Inflammatory macrophage treated with lipopolysaccharide for 4 hours (primary cell): ENCODE results near the gene EPHA1.

Experiments used
- DNase-seq: peaks from one replicate; pipeline ENCODE4 v3.0.0-alpha.2; 2020

Gene EPHA1

DNA sequence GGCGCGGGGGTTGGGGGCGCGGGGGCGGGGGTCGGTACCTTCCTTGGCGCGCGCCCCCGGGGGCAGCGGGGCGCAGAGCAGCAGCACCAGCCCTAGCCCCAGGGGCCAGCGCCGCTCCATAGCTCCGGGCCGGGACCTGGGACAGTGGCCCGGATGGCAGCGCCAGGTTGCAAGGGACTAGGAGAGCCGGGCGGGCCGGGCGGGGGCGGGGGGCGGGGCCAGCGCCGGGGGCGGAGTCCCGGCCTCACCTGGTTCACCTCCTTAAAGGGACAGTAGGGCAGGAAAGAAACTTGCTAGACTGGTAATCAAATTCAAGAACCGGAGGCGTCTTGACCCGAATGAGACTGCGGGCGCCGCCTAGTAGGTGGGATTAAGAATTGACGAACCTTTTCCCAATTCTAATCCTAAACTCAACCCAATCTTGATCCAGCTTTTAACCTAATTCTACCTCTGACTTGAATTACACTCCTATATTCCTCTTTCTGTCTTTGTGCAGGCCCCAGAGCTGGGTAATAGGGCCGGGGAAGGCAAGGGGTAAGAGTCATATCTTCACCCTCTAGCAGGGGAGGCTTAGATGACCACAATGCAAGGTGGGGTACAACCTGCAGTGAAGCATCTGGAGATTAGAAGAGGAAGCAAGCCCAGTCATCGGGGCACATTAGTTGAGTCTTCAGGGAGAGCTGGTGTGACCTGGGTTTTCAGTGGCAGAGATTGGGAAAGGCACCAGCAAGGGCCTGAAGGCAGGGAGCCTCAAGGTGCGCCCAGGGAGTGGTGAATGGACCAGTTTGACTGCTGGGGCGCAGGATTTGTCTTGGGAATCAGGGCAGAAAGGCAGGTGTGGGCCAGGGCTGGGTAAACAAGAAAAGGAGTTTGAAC, at the start of gene EPHA1:
TSS of gene EPHA1 (minus strand) at position 171 of the 876 bp plus-strand sequence. CDS start at position 120, 51 bp downstream.
- no peak for DNase-seq

DNA sequence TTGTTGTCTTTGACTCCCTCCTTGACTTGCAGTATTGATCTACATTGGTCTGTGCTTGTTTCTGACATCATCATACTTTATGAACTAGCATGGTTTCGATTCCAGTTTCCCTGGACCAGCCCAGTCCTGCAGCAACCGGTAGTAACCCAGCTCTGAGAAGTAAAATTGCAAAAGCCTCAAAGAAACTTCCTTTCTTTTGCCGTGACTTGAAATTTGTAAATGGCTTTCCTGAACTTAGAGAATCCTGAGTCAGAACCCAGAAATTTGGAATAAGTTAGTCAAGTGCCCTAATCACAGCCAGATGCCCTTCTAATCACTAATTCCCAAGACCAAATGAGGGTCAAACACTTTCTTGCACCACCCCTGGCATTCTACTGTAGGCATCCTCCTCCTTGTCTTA, 49.6 kb upstream of the EPHA1 start:
- peak; percentile 92 for DNase-seq

DNA sequence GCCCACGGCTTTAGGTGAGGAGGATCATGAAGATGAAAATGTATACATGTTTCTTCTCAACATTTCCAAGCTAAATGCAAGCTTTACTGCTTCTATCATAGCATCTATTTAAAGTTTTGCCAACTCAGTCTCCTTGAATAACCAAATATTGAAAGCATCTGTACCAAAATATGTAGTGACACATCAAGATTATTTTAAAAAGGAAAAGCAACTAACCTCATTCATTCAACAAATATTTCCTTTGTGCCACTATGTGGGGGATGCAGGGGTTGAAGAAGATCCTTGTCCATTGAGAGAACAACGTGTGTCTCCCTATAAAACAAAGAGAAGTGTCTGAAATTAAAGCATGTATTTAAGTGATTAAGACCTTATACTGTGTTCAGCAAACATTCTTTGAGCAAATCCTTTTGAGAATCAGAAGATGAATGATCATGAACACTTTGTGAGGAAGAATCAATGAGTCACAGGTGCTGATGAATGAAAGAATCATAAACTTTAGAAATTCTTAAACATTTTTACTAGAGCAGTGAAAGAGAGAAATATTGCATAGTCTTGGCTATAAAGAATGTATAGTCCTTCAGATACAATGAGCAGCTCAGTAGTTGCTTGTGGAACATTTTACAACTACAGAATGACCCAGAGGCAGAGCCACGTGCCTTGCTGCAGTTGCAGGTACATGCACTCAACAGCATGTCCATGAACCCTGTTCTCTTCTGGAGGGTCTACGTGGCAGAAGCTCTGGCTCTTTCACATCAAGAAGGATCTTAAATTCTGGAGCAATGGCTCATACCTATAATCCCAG, 48.5 kb upstream of the EPHA1 start:
- DNase-seq: no peak

DNA sequence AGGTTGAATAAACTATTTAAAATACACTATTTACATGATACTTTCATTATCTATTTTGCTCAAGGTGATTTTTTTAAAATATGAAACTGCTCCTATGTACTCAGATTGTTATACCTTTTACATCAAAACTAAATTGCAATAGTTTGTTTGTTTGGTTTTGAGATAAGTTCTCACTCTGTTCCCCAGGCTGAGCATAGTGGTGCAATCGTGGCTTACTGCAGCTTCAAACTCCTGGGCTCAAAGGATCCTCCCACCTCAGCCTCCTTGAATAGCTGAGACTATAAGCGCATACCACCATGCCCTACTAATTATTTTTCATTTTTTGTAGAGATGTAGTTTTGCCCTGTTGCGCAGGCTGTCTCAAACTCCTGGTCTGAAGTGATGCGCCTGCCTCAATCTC, 47.3 kb upstream of the EPHA1 start:
- DNase-seq: no peak

DNA sequence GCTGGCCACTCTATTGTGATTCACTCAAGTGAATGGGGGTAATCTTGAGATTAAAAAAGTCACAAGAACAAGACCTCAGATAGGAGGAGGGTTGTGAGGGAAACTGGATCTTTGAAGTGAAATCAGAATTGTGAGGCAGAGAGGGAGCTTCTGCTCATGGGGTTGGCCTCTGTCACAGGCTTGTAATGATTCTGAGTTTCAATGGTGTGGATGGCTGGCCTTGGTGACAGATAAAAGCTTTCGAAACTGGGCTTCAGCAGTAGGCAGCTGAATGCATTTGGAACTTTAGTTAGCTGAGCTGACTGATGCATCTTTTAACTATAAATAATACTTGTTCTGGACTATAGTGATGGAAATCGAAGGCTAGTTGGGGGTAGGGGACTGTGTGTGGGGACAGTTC, 46.8 kb upstream of the EPHA1 start:
- peak; percentile 58 for DNase-seq

DNA sequence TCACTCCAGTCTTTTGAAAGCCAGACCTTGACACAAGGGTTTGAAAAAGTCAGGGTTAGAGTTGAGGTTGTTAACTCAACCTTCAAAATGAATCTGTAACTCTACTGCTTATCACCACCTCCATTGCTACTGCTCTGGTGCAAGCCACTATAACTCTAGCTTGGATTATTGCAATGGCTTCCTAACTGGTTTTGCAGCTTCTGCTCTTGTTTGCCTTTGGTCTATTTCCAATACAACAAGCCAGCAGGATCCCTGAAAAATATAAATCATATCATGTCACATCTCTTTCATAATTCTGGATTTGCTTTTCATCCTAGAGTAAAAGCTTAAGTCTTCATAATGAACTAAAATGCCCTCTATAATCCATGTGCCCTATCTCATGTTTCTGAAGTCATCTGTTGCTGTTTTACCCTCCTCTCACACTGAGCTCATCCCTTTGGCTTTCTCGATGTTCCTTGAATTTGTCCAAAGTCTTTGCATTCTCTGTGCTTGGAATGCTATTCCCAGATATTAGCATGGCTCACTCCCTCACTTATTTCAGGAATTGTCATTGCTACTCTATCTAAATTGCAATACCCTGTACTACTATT, 45.5 kb upstream of the EPHA1 start:
- peak; percentile 52 for DNase-seq

DNA sequence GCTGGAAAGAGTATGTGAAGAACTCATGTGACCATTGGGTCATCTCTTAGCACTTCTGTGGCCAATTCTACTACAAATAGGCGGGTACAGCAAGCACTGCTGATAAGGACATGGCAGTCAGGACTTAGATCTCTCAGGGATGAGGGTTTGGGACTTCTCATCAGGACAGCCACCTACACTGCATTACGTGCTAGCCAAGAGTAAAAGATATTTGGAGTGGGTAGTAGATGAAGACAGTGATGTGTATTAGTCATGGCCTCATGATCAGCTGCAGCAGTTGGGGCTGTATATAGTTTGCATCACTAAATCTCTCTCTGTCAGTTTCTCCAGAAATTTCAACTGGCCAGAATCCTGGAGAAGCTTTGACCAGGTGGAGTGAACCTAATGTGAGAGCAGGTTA, 43.8 kb upstream of the EPHA1 start:
- DNase-seq: peak; percentile 90

DNA sequence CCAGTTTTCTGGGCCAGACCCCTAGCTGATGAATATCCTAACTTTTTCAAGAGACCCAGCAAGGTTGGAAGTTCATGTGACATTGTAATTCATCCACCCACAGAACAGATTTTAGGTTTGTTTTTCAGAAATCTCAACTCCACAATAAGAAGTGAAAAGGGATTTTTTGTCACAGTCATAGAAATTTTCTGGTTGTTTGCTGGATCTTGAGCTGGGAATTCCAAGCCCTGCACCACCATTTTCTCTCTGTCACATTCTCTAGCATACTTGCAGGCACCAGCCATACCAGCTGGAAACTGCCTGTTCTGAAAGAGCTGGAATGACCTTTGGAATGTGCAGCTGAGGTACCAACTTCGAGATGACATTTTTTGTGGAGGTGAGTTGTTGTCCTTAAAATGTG, 43.1 kb upstream of the EPHA1 start:
- no peak for DNase-seq

DNA sequence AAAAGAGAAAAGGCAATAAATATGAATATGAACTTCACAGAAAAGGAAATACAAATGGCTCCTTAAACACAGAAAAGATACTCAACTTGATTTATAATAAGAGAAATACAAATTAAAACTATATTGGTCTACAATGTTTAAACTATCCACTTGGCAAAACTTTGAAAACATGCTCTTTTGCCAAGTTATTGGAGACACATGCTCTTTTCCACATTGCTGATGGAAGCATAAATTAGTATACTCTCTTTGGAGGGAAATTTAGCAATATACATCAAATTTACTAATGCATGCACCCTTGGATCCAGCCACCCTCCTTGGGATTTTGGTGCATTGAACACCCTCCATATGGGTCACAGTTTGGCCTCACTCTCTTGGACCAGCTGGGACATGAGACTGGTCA, 42.5 kb upstream of the EPHA1 start:
- no peak for DNase-seq

DNA sequence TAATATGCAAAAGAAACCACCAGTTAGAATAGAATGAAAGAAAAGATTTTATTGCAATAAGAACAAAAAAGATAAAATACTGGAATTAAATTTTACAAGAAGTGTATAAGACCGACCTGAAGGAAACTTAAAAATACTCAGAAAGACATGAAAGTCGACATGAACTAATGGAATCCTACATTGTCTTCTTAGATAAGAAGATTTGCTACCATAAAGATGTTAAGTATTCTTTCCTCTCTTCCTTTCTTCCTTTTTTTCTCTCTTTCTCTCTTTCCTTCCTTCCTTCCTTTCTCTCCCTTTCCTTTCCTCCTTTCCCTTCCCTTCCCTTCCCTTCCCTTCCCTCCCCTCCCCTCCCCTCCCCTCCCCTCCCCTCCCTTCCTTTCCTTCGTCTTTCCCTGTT, 41.1 kb upstream of the EPHA1 start:
- no peak for DNase-seq

DNA sequence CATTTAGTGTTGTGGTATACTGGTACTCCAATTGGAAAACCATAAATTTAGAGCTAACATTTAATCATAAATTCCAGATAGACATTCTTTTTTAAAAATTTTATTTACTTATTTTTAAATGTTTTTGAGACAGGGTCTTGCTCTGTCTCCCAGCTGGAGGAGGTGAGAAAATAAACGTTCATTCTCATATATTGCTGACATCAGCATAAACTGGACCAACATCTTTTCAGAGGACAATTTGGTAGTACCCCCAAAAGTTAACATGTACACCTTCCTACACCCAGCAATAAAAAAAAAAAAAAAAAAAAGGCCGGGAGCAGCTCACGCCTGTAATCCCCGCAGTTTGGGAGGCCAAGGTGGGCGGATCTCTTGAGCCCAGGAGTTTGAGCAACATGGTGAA, 39.8 kb upstream of the EPHA1 start:
- DNase-seq: no peak

DNA sequence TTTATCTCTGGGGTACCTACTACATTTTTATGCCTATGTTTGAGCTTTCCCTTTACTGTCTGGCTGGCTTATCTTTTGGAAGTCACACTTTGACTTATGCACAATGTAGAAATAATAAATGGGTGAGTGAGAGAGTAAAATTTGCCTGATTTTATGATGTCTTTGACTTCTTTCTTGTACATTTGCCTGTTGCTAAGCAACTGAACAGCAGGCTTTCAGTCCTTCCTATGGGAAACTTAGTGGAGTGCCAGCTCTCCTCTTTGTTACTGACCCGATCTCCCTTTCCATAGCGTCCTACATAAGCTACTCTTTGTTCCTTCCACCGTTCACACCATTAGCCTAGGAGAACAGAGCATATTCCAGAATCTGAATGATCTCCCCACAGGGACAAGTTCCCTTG, 38.8 kb upstream of the EPHA1 start:
- no peak for DNase-seq

DNA sequence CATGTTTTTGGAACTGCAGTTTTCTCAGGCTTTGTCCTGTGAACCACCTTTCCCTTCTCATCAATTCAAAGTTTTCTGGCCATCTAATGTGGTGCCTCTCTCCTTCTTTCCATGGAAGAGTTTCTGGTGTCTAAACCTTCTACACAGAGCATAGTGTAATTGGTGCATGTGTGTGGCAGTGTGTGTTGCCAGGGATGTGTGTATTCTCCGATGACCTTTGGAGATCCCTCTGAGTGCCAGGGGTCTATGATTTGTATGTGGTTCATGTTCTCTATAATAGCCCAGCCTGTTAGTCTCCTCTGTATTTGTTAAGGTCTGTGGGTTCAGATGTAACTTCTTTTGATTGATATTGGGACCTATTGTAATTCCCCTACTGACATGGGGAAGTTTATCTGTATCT, 36.1 kb upstream of the EPHA1 start:
- no peak for DNase-seq

DNA sequence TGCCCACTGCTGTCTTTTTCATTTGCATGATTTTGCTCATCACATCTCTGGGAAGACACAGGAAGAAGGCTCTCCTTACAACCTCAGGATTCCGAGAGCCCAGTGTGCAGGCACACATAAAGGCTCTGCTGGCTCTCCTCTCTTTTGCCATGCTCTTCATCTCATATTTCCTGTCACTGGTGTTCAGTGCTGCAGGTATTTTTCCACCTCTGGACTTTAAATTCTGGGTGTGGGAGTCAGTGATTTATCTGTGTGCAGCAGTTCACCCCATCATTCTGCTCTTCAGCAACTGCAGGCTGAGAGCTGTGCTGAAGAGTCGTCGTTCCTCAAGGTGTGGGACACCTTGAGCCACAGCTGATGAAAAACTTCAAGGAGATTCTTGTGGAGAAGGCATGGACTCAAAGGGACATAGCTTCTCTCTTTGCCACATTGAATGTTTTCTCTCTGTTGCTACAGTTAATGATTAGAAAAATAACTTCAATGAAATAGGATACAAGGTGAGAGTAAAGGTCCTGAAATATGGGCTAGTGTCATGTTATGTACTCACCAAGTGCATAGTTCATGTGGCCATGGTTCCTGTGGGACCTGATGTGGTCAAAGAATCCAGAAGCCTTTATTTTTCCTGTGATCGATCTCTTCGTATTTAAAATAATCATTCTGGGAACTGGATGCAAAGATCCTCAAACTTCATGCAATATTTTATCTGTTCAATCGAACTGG, 35.6 kb upstream of the EPHA1 start:
- DNase-seq: no peak

DNA sequence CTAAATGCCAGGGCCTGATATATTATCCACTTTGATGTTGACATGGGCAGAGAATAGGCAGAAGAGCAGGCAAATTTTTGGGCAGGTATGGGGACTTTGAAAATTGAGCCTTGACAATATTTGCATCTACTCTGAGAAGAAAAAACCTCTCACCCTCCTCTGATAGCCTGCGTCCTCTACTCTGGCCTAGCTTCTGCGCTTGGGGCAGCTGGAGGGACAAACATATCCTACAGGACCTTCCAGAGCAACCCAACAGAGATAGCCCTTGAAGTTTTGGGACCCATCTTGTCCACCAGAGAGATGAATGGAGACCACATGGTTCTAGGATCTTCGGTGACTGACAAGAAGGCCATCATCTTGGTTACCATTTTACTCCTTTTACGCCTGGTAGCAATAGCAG, 34.5 kb upstream of the EPHA1 start, which contains the start of gene TAS2R60:
TSS of gene TAS2R60 (plus strand) at position 301 of the 400 bp plus-strand sequence. CDS start at position 301, 0 bp downstream.
- DNase-seq: no peak

DNA sequence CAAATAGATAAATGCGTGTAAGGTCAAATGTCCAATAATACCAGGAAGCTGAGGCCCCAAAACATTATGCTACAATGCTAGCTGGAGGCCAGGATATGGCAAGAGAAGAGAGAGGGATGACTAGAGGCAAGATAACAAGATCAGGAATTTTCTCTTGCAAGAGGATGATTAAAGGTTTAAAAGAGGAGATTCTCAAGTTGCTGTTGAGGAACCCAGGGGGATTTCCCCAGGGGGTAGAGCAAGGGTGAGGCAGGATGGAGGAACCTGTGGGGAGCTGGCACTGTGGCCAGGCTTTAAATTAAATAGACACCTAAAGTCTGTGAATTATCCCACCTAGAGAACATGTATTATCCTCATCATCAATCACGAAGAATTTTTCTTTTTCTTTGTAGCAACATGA, 31.2 kb upstream of the EPHA1 start:
- no peak for DNase-seq

DNA sequence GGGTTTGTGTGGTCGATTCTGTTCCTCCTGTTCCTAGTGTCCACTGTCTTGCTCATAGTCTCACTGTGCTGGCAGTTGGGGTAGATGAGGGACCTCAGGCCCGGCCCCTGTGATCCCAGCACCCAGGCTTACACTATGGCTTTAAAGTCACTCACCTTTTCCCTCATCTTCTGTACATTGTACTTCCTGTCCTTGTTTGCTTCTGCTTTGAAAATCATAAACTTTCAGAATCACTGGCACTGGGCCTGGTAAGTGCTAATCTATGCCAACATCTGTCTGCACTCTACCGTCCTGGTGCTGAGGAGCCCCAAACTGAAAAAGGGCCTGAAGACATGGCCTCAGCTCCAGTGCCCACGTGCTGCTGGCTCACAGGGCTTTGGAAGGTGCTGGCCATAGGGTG, 28.9 kb upstream of the EPHA1 start:
- no peak for DNase-seq

DNA sequence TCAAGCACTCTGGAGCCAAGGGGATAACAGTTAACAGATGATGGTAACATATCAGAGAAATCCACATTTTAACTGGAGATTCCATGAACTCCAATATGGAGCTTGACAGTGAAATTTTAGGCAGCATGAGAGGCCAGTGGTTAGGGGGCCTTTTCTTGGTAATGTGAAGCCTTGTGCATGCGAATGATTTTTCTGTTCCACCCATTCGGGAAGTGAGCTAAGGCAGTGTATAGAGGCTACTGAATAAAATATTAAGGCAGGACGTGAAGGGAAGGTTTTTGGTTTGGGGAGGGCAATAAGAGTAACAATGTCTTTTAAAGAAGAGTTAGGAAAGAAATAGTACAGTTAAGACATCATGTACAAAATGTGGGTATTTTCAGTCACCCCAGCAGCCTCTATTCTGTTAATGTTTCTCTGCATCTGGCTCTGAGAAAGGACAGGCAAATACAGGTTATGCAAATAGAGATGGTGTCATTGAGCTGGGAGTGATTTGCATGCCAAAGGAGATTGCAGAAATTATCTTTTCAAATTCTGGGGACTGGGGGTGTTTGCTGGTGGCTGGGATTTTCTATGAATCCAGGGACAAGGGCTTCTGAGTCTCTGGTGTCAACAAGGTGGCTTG, 27.8 kb upstream of the EPHA1 start:
- no peak for DNase-seq

DNA sequence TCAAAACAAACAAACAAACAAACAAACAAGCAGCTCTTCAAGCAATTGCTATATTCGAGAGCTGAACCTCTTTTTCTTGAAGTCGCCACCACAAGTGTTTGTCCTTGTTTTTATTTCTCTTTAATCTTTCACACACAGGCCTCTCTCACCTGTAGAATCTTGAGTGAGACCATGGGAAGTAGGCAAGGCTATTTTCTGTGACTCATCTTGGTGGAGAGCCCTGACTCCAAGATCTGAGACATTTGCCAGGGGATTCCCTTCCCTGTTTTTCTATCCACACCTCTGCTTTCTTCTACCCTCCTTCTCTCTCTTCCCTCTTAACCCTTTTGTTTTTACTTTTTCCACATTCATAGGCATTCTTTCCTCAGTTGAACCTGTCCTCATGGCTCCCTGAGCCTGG, 26.6 kb upstream of the EPHA1 start:
- DNase-seq: no peak

DNA sequence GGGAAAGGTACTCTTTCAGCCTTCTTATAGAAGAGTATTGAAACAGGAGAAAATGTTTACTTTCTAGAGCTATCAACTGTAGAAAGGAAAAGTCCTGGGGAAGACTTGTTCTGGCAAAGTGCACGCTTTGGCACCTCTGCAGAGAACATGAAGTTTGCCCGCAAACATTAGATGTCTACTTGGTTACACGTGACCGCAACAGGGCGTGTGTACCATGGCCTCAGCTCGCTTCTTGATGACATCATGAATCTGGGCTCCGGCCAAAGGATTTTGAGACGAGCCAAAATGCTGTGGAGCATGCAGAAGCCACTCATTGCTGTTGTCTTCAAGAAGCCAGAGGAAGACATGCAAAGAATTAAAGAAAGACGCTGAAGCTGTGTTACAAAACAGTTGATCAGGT, 26.0 kb upstream of the EPHA1 start:
- no peak for DNase-seq

DNA sequence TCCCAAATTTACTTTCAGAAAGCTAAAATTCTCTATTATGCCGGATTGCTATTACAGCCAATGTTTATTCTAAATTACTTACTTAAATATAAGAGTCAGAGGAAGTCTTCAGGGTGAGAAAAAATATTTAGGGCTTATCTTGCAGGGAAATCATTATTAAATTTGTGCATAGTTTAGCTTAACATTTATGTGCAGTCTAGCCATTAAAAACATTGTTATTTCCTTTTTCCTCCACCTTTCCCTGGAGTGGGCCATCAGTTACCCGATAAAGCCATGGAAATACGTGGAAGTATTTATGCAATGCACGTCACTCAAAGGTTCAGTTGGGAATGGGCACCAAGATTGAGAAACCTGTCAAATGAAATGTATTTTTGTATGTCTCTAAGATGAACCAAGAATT, 25.1 kb upstream of the EPHA1 start:
- DNase-seq: no peak

DNA sequence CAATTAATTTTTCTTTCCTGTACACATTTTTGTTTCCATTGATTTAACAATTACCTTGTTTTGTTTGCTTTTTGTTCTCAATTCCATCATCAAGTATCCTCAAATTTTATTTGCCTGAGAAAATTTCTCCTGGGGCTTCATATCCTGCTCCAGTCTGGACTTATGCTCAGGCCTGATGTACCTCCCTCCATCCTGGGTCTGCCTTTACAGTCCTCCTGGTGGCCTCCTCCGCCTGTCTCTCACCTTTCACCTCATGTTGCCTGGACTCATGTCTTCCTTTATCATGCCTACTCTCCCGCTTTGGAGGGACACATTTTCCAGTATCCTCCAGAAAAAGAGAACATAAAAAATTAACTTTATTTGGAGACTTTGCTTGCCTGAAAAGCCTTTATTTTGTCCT, 22.5 kb upstream of the EPHA1 start:
- no peak for DNase-seq
